ENCODE results near the gene GALC. TPM values are rescaled to one million over a fixed set of nuclear protein-coding genes. Genes with fewer than 3 reads are reported as not detected.

Gene GALC
- total and polyA plus RNA-seq, 2 donors: 15.8 to 35.1 TPM

- 88% methylated on average over 3 of the region's 3 CpGs for WGBS
- Histone ChIP-seq H3K4me1 (ENCODE audit: insufficient read depth) (no peaks in the 10 kb centered on the region), H3K27ac (ENCODE audit: low read depth) (no peak overlapping the region), H3K4me3 (ENCODE audit: low read depth, low read length) (no peak overlapping the region), H3K36me3 (ENCODE audit: insufficient read depth) (peaks cover 2% of the 10 kb centered on the region)
- no peak for DNase-seq (ENCODE audit: extremely low spot score)
These were observed 26.2 kb downstream of the GALC start for GRCh38 chr14:87966816-87967215.

- no peak for DNase-seq (ENCODE audit: extremely low spot score)
- WGBS: 91% methylated on average over 2 of the region's 2 CpGs
- H3K36me3 ChIP-seq (ENCODE audit: insufficient read depth): peaks cover 1% of the 10 kb centered on the region
- H3K4me1 ChIP-seq (ENCODE audit: insufficient read depth): no peaks in the 10 kb centered on the region
- no peak overlapping the region for H3K4me3 ChIP-seq (ENCODE audit: low read depth, low read length)
- H3K27ac ChIP-seq (ENCODE audit: low read depth): no peak overlapping the region
These were observed 31.7 kb downstream of the GALC start for GRCh38 chr14:87961246-87961645.

GRCh38 chr14:87960013-87960787 lies 32.8 kb downstream of the GALC start:
- H3K4me1 ChIP-seq (ENCODE audit: insufficient read depth): no peaks in the 10 kb centered on the region
- WGBS: 93% methylated on average over 5 of the region's 5 CpGs
- no peak overlapping the region for H3K4me3 ChIP-seq (ENCODE audit: low read depth, low read length)
- peaks cover 1% of the 10 kb centered on the region for H3K36me3 ChIP-seq (ENCODE audit: insufficient read depth)
- DNase-seq (ENCODE audit: extremely low spot score): no peak
- H3K27ac ChIP-seq (ENCODE audit: low read depth): no peak overlapping the region

GRCh38 chr14:87955501-87955900 lies 37.5 kb downstream of the GALC start:
- WGBS: 56% methylated on average over 6 of the region's 6 CpGs
- Histone ChIP-seq H3K27ac (ENCODE audit: low read depth) (no peak overlapping the region), H3K4me1 (ENCODE audit: insufficient read depth) (no peaks in the 10 kb centered on the region), H3K36me3 (ENCODE audit: insufficient read depth) (no peaks in the 10 kb centered on the region), H3K4me3 (ENCODE audit: low read depth, low read length) (no peak overlapping the region)
- no peak for DNase-seq (ENCODE audit: extremely low spot score)

- no peak overlapping the region for H3K4me3 ChIP-seq (ENCODE audit: low read depth, low read length)
- no peak for DNase-seq (ENCODE audit: extremely low spot score)
- H3K27ac ChIP-seq (ENCODE audit: low read depth): no peak overlapping the region
- 76% methylated on average over 3 of the region's 3 CpGs for WGBS
- H3K4me1 ChIP-seq (ENCODE audit: insufficient read depth): no peaks in the 10 kb centered on the region
- no peaks in the 10 kb centered on the region for H3K36me3 ChIP-seq (ENCODE audit: insufficient read depth)
These were observed 40.5 kb downstream of the GALC start for GRCh38 chr14:87952307-87953094.

- no peak overlapping the region for H3K4me3 ChIP-seq (ENCODE audit: low read depth, low read length)
- 27% methylated on average over 4 of the region's 4 CpGs for WGBS
- H3K4me1 ChIP-seq (ENCODE audit: insufficient read depth): no peaks in the 10 kb centered on the region
- H3K36me3 ChIP-seq (ENCODE audit: insufficient read depth): peaks cover 5% of the 10 kb centered on the region
- DNase-seq (ENCODE audit: extremely low spot score): no peak
- no peak overlapping the region for H3K27ac ChIP-seq (ENCODE audit: low read depth)
These were observed 47.9 kb downstream of the GALC start for GRCh38 chr14:87944987-87945604.

GRCh38 chr14:87940894-87941293 lies 52.1 kb downstream of the GALC start:
- Histone ChIP-seq H3K4me3 (ENCODE audit: low read depth, low read length) (no peak overlapping the region), H3K36me3 (ENCODE audit: insufficient read depth) (peaks cover 3% of the 10 kb centered on the region), H3K4me1 (ENCODE audit: insufficient read depth) (no peaks in the 10 kb centered on the region), H3K27ac (ENCODE audit: low read depth) (no peak overlapping the region)
- 94% methylated on average over 2 of the region's 2 CpGs for WGBS
- DNase-seq (ENCODE audit: extremely low spot score): no peak

- Histone ChIP-seq H3K27ac (ENCODE audit: low read depth) (no peak overlapping the region), H3K4me1 (ENCODE audit: insufficient read depth) (no peaks in the 10 kb centered on the region), H3K4me3 (ENCODE audit: low read depth, low read length) (no peak overlapping the region), H3K36me3 (ENCODE audit: insufficient read depth) (peaks cover 1% of the 10 kb centered on the region)
- 94% methylated on average over 3 of the region's 3 CpGs for WGBS
- DNase-seq (ENCODE audit: extremely low spot score): no peak
These were observed 52.6 kb downstream of the GALC start for GRCh38 chr14:87940382-87940781.

- WGBS: 80% methylated on average over 1 of the region's 1 CpG
- Histone ChIP-seq H3K4me1 (ENCODE audit: insufficient read depth) (no peaks in the 10 kb centered on the region), H3K27ac (ENCODE audit: low read depth) (no peak overlapping the region), H3K4me3 (ENCODE audit: low read depth, low read length) (no peak overlapping the region), H3K36me3 (ENCODE audit: insufficient read depth) (no peaks in the 10 kb centered on the region)
- DNase-seq (ENCODE audit: extremely low spot score): no peak
These were observed 57.1 kb downstream of the GALC start for GRCh38 chr14:87935886-87936285.

GRCh38 chr14:87935081-87935828 lies 57.7 kb downstream of the GALC start:
- 39% methylated on average over 5 of the region's 5 CpGs for WGBS
- H3K36me3 ChIP-seq (ENCODE audit: insufficient read depth): no peaks in the 10 kb centered on the region
- H3K27ac ChIP-seq (ENCODE audit: low read depth): no peak overlapping the region
- DNase-seq (ENCODE audit: extremely low spot score): no peak
- H3K4me1 ChIP-seq (ENCODE audit: insufficient read depth): no peaks in the 10 kb centered on the region
- no peak overlapping the region for H3K4me3 ChIP-seq (ENCODE audit: low read depth, low read length)

- Histone ChIP-seq H3K36me3 (ENCODE audit: insufficient read depth) (no peaks in the 10 kb centered on the region), H3K4me3 (ENCODE audit: low read depth, low read length) (no peak overlapping the region), H3K4me1 (ENCODE audit: insufficient read depth) (no peaks in the 10 kb centered on the region), H3K27ac (ENCODE audit: low read depth) (no peak overlapping the region)
- no peak for DNase-seq (ENCODE audit: extremely low spot score)
- 72% methylated on average over 3 of the region's 3 CpGs for WGBS
These were observed 58.8 kb downstream of the GALC start for GRCh38 chr14:87934185-87934584.

GRCh38 chr14:87916886-87917275 lies 76.1 kb downstream of the GALC start:
- Histone ChIP-seq H3K36me3 (ENCODE audit: insufficient read depth) (no peaks in the 10 kb centered on the region), H3K4me3 (ENCODE audit: low read depth, low read length) (no peak overlapping the region), H3K27ac (ENCODE audit: low read depth) (no peak overlapping the region), H3K4me1 (ENCODE audit: insufficient read depth) (no peaks in the 10 kb centered on the region)
- 97% methylated on average over 6 of the region's 6 CpGs for WGBS
- no peak for DNase-seq (ENCODE audit: extremely low spot score)

- no peak for DNase-seq (ENCODE audit: extremely low spot score)
- WGBS: 91% methylated on average over 31 of the region's 31 CpGs
- H3K4me1 ChIP-seq (ENCODE audit: insufficient read depth): no peaks in the 10 kb centered on the region
These were observed 76.7 kb downstream of the GALC start for GRCh38 chr14:87916103-87916885.

More at GRCh38 chr14:87916103-87916885, 76.7 kb downstream of the GALC start:
- Histone ChIP-seq H3K36me3 (ENCODE audit: insufficient read depth) (no peaks in the 10 kb centered on the region), H3K27ac (ENCODE audit: low read depth) (no peak overlapping the region), H3K4me3 (ENCODE audit: low read depth, low read length) (no peak overlapping the region)
